Measurements from ENCODE around the gene BSCL2. TPM values are rescaled to one million over a fixed set of nuclear protein-coding genes. Genes with fewer than 3 reads are reported as not detected.

Gene BSCL2
- total and polyA plus RNA-seq, 2 of the 13 experiments (the other 11 are each of a cell fraction or from before 2014, with no cell fraction given) = 19.5 to 21.1 TPM

DNA sequence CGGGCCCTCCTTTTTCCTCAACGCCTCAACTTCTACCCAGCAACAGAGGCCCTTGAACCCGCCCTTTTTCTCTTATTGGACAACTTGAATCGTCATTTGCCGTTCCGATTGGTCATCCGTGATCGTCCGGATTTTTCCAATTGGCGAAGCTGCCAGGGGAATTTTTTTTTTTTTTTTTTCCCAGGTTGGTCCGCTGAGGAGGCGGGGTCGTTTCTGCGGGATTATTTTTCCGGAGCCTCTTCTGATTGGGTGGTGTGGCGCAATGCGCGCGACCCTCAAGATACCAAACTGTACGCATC lies 20.6 kb upstream of the BSCL2 start (continued):
- TF ChIP-seq ZHX2 (IDR thresholded peaks at IDR 0.05; ENCODE audit: low read depth) (no peak), ZHX2 (CRISPR knock-in tag; IDR thresholded peaks at IDR 0.05; ENCODE audit: borderline replicate concordance) (no peak), TRIM24 (CRISPR knock-in tag; IDR thresholded peaks at IDR 0.05) (no peak), GATA4 (IDR thresholded peaks at IDR 0.05; ENCODE audit: borderline replicate concordance, low read depth) (no peak), ATF7-NPFF (CRISPR knock-in tag; IDR thresholded peaks at IDR 0.05; ENCODE audit: low read depth) (no peak), ASH2L (IDR thresholded peaks at IDR 0.05; ENCODE audit: insufficient read length, low read depth, low read length) (no peak), ZNF770 (CRISPR knock-in tag; IDR thresholded peaks at IDR 0.05) (no peak), ELF3 (CRISPR knock-in tag; IDR thresholded peaks at IDR 0.05) (no peak), TRAFD1 (CRISPR knock-in tag; IDR thresholded peaks at IDR 0.05; ENCODE audit: borderline replicate concordance) (no peak), MAX (IDR thresholded peaks at IDR 0.05) (no peak), ZNF263 (CRISPR knock-in tag; IDR thresholded peaks at IDR 0.05) (no peak), SIN3A (IDR thresholded peaks at IDR 0.05; ENCODE audit: borderline replicate concordance, low read depth, low read length) (0 out of 2 replicates have a peak, but pooled peaks have one; percentile 17), ARHGAP35 (CRISPR knock-in tag; IDR thresholded peaks at IDR 0.05; ENCODE audit: borderline replicate concordance) (no peak)
- TF ChIP-seq, protein P1, sequence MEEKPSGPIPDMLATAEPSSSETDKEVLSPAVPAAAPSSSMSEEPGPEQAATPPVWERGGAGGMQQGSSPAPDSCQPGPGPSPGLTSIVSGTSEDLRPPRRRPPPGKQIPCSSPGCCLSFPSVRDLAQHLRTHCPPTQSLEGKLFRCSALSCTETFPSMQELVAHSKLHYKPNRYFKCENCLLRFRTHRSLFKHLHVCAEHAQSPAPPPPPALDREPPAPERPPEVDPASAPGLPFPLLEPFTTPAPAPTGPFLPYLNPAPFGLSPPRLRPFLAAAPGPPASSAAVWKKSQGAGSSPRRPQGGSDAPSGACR (CRISPR knock-in tag; IDR thresholded peaks at IDR 0.05) = 0 out of 2 replicates have a peak, but pooled peaks have one; percentile 14
- TF ChIP-seq, protein P2, sequence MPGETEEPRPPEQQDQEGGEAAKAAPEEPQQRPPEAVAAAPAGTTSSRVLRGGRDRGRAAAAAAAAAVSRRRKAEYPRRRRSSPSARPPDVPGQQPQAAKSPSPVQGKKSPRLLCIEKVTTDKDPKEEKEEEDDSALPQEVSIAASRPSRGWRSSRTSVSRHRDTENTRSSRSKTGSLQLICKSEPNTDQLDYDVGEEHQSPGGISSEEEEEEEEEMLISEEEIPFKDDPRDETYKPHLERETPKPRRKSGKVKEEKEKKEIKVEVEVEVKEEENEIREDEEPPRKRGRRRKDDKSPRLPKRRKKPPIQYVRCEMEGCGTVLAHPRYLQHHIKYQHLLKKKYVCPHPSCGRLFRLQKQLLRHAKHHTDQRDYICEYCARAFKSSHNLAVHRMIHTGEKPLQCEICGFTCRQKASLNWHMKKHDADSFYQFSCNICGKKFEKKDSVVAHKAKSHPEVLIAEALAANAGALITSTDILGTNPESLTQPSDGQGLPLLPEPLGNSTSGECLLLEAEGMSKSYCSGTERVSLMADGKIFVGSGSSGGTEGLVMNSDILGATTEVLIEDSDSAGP (CRISPR knock-in tag; IDR thresholded peaks at IDR 0.05; ENCODE audit: borderline replicate concordance) = no peak
- TF ChIP-seq, protein P3, sequence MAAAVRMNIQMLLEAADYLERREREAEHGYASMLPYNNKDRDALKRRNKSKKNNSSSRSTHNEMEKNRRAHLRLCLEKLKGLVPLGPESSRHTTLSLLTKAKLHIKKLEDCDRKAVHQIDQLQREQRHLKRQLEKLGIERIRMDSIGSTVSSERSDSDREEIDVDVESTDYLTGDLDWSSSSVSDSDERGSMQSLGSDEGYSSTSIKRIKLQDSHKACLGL (CRISPR knock-in tag; IDR thresholded peaks at IDR 0.05) = no peak

Data from HepG2 (cell line).